IMR-90 (cell line): Measurements from ENCODE around the gene IMPDH1. TPM values are rescaled to one million over a fixed set of nuclear protein-coding genes. Genes with fewer than 3 reads are reported as not detected.

ENCODE experiments used
- ATAC-seq: fragments of 200-7000 bp; cut with Tn5 transposase; 2 replicates; pipeline ENCODE4 v1.9.1; 2020; ENCODE audit warnings: low read depth, mild to moderate bottlenecking, moderate library complexity
- BruUV-seq: library from RNA; stranded (reverse); fragments of 400-500 nt; replicated peaks from 2 replicates; lab custom pipeline; 2021; lab: Mats Ljungman, UMichigan
- CTCF ChIA-PET: fragments of 300-600 bp; formaldehyde crosslinking; extraction: SDS; loops from one replicate; lab custom pipeline; 2021; ENCODE audit warnings: antibody characterized with exemption; lab: Yijun Ruan, JAX
- POLR2A ChIA-PET: fragments of 300-600 bp; sonication (Branson Sonifier 250); formaldehyde crosslinking; loops from one replicate; lab custom pipeline; 2022; ENCODE audit warnings: antibody characterized with exemption; ENCODE audit not compliant: unreplicated experiment; lab: Charles Lee
- DNase-seq: peaks from one replicate; pipeline ENCODE4 v3.0.0; 2013
- H2AFZ ChIP-seq: replicated peaks from 2 replicates; pipeline ENCODE3; 2013; ENCODE audit warnings: low read length, mild to moderate bottlenecking; ENCODE audit not compliant: poor library complexity
- H2AK5ac ChIP-seq: 2 replicates; pipeline ENCODE4 v1.6.1; 2013; ENCODE audit warnings: low read depth, low read length, inconsistent platforms
- H2AK9ac ChIP-seq: replicated peaks from 2 replicates; pipeline ENCODE3; 2013; ENCODE audit warnings: mild to moderate bottlenecking, low read depth, low read length, moderate library complexity; ENCODE audit not compliant: poor library complexity
- H2BK120ac ChIP-seq: 2 replicates; pipeline ENCODE4 v1.6.1; 2013; ENCODE audit warnings: low read depth, low read length, inconsistent platforms
- H2BK15ac ChIP-seq: 3 replicates; pipeline ENCODE4 v1.6.1; 2013; ENCODE audit warnings: low read depth, low read length, inconsistent platforms
- H2BK20ac ChIP-seq: 2 replicates; pipeline ENCODE4 v1.6.1; 2013; ENCODE audit warnings: low read depth, mild to moderate bottlenecking, inconsistent platforms, low read length, moderate library complexity
- H2BK5ac ChIP-seq: 2 replicates; pipeline ENCODE4 v1.6.1; 2013; ENCODE audit warnings: mild to moderate bottlenecking, low read depth, low read length, inconsistent platforms; ENCODE audit not compliant: poor library complexity, severe bottlenecking
- H3K14ac ChIP-seq: replicated peaks from 2 replicates; pipeline ENCODE4 v1.6.1; 2013; ENCODE audit warnings: low read depth, low read length, inconsistent platforms
- H3K18ac ChIP-seq: 2 replicates; pipeline ENCODE4 v1.6.1; 2013; ENCODE audit warnings: low read depth, low read length, control low read depth
- H3K23ac ChIP-seq: 2 replicates; pipeline ENCODE4 v1.6.1; 2013; ENCODE audit warnings: low read depth, low read length, inconsistent platforms
- H3K27ac ChIP-seq: 2 replicates; pipeline ENCODE4 v1.5.1; 2013; ENCODE audit warnings: mild to moderate bottlenecking, control low read depth, low read length; ENCODE audit not compliant: insufficient read depth
- H3K27me3 ChIP-seq: 2 replicates; pipeline ENCODE4 v1.6.1; 2013; ENCODE audit warnings: low read length; ENCODE audit not compliant: control insufficient read depth, insufficient read depth
- H3K36me3 ChIP-seq: 2 replicates; pipeline ENCODE4 v1.6.1; 2013; ENCODE audit warnings: low read length, mixed read lengths; ENCODE audit not compliant: control insufficient read depth, insufficient read depth
- H3K4ac ChIP-seq: 2 replicates; pipeline ENCODE4 v1.6.1; 2013; ENCODE audit warnings: low read depth, low read length, inconsistent platforms
- H3K4me1 ChIP-seq: 2 replicates; pipeline ENCODE4 v1.6.1; 2013; ENCODE audit warnings: low read length, mixed read lengths; ENCODE audit not compliant: control insufficient read depth, insufficient read depth
- H3K4me2 ChIP-seq: 2 replicates; pipeline ENCODE4 v1.6.1; 2013; ENCODE audit warnings: low read depth, mild to moderate bottlenecking, control low read depth, low read length, moderate library complexity
- H3K4me3 ChIP-seq: 2 replicates; pipeline ENCODE4 v1.5.1; 2013; ENCODE audit warnings: low read depth, mild to moderate bottlenecking, control low read depth, low read length, moderate library complexity; ENCODE audit not compliant: insufficient read depth
- H3K56ac ChIP-seq: 2 replicates; pipeline ENCODE4 v1.6.1; 2013; ENCODE audit warnings: low read length, inconsistent platforms; ENCODE audit not compliant: insufficient read depth; ENCODE audit errors: extremely low read depth
- H3K79me1 ChIP-seq, 2 experiments: 2 replicates each; pipeline ENCODE4 v1.6.1; 2013; ENCODE audit warnings: low read length in 2 of 2, inconsistent platforms in 1 of 2, low read depth in 1 of 2
- H3K9ac ChIP-seq: 2 replicates; pipeline ENCODE4 v1.6.1; 2013; ENCODE audit warnings: low read depth, low read length, control low read depth
- H3K9me1 ChIP-seq: 2 replicates; pipeline ENCODE4 v1.6.1; 2013; ENCODE audit warnings: low read length, inconsistent platforms; ENCODE audit not compliant: insufficient read depth
- H3K9me3 ChIP-seq: 2 replicates; pipeline ENCODE4 v1.6.1; 2013; ENCODE audit warnings: low read length; ENCODE audit not compliant: control insufficient read depth, insufficient read depth
- H4K20me1 ChIP-seq: 2 replicates; pipeline ENCODE4 v1.6.1; 2013; ENCODE audit warnings: low read length, inconsistent platforms; ENCODE audit not compliant: insufficient read depth
- H4K5ac ChIP-seq: 2 replicates; pipeline ENCODE4 v1.6.1; 2013; ENCODE audit warnings: mild to moderate bottlenecking, low read depth, low read length, control low read depth
- H4K8ac ChIP-seq, 2 experiments: 2 replicates each; pipeline ENCODE4 v1.6.1; 2013; ENCODE audit warnings: low read depth in 2 of 2, low read length in 2 of 2, control low read depth in 1 of 2, inconsistent platforms in 1 of 2
- H4K91ac ChIP-seq: 2 replicates; pipeline ENCODE4 v1.6.1; 2013; ENCODE audit warnings: low read depth, low read length, inconsistent platforms; ENCODE audit not compliant: insufficient read depth
- BHLHE40 ChIP-seq: fragments of 150-350 bp; IDR thresholded peaks from 2 replicates; pipeline ENCODE4 v1.6.1; 2016; ENCODE audit warnings: mild to moderate bottlenecking, low read depth, low read length
- CEBPB ChIP-seq: IDR thresholded peaks from 2 replicates; pipeline ENCODE4 v1.6.1; 2012; ENCODE audit warnings: low read depth, low read length, improper control_type of control experiment
- CHD1 ChIP-seq: IDR thresholded peaks from 2 replicates; pipeline ENCODE4 v1.6.1; 2012; ENCODE audit warnings: low read depth, low read length, improper control_type of control experiment
- CTCF ChIP-seq: conservative IDR thresholded peaks from 2 replicates; pipeline ENCODE4 v1.5.1; 2012; ENCODE audit warnings: mild to moderate bottlenecking, low read depth, low read length, improper control_type of control experiment
- FOS ChIP-seq: fragments of 150-350 bp; IDR thresholded peaks from 2 replicates; pipeline ENCODE4 v1.6.1; 2016; ENCODE audit warnings: low read depth, low read length
- MAFK ChIP-seq: IDR thresholded peaks from 2 replicates; pipeline ENCODE4 v1.6.1; 2012; ENCODE audit warnings: low read depth, low read length, improper control_type of control experiment
- MAZ ChIP-seq: IDR thresholded peaks from 2 replicates; pipeline ENCODE4 v1.6.1; 2012; ENCODE audit warnings: low read depth, mild to moderate bottlenecking, low read length, improper control_type of control experiment, moderate library complexity, borderline replicate concordance
- MXI1 ChIP-seq: IDR thresholded peaks from 2 replicates; pipeline ENCODE4 v1.6.1; 2012; ENCODE audit warnings: low read depth, mild to moderate bottlenecking, low read length, moderate library complexity, borderline replicate concordance
- NFE2L2 ChIP-seq: fragments of 150-350 bp; IDR thresholded peaks from 2 replicates; pipeline ENCODE4 v1.6.1; 2016; ENCODE audit warnings: low read depth, mild to moderate bottlenecking, low read length
- POLR2A ChIP-seq: IDR thresholded peaks from 2 replicates; pipeline ENCODE4 v1.6.1; 2012; ENCODE audit warnings: mild to moderate bottlenecking, low read depth, low read length
- RAD21 ChIP-seq: IDR thresholded peaks from 2 replicates; pipeline ENCODE4 v1.6.1; 2012; ENCODE audit warnings: low read length, improper control_type of control experiment
- RCOR1 ChIP-seq: IDR thresholded peaks from 2 replicates; pipeline ENCODE4 v1.6.1; 2012; ENCODE audit warnings: mild to moderate bottlenecking, low read length, improper control_type of control experiment; ENCODE audit not compliant: insufficient replicate concordance
- RFX5 ChIP-seq: IDR thresholded peaks from 2 replicates; pipeline ENCODE4 v1.8.0; 2012; ENCODE audit warnings: low read depth, mild to moderate bottlenecking, low read length, moderate library complexity
- SMC3 ChIP-seq: fragments of 150-350 bp; IDR thresholded peaks from 2 replicates; pipeline ENCODE4 v1.6.1; 2016; ENCODE audit warnings: low read depth, mild to moderate bottlenecking, antibody characterized with exemption, low read length, moderate library complexity
- USF2 ChIP-seq: fragments of 150-350 bp; IDR thresholded peaks from 2 replicates; pipeline ENCODE4 v1.6.1; 2017; ENCODE audit warnings: mild to moderate bottlenecking, antibody characterized with exemption, low read length, low read depth
- WGBS, 2 experiments: methylation state at CpG; one replicate each; pipeline versions ENCODE4 v1.1.5 to v1.1.7; 2013; ENCODE audit warnings: missing lambda C conversion rate in 2 of 2; ENCODE audit not compliant: insufficient read length in 1 of 2; ENCODE audit errors: extremely low coverage in 2 of 2; 5-methylcytosine and 5-hydroxymethylcytosine counted together
- dilution Hi-C: fragments of 300-500 bp; cut with HindIII; formaldehyde crosslinking; loops from one replicate; pipeline ENCODE4 v1.14.3; 2018; ENCODE audit warnings: low sequenced_read_pairs; ENCODE audit not compliant: unreplicated experiment
- in situ Hi-C: fragments of 300-500 bp; cut with MboI; formaldehyde crosslinking; loops from 3 replicates; pipeline ENCODE4 v1.14.3; 2019; ENCODE audit warnings: low sequenced_read_pairs, inconsistent platforms, mixed read lengths
- intact Hi-C: fragments of 100-400 bp; cut with micrococcal nuclease; formaldehyde crosslinking; loops from 2 replicates; pipeline ENCODE4 v1.10.0; 2022
- polyA plus RNA-seq, 3 experiments: library from polyadenylated mRNA; depleted of rRNA; stranded (reverse); fragments of >200 nt; gene quantifications; 2 replicates each; pipeline ENCODE4 v1.2.3, GENCODE V29; 2012; ENCODE audit warnings: low replicate concordance in 1 of 3
- total RNA-seq: library from RNA; depleted of rRNA; stranded (reverse); fragments of >200 nt; gene quantifications from 2 replicates; pipeline ENCODE4 v1.2.3, GENCODE V29; 2012
- TF ChIP-seq, protein P1 (sequence below): fragments of 150-350 bp; IDR thresholded peaks from 2 replicates; pipeline ENCODE4 v1.6.1; 2016; ENCODE audit warnings: low read depth, mild to moderate bottlenecking, low read length, moderate library complexity, borderline replicate concordance

The IMPDH1 gene
- total and polyA plus RNA-seq, 2 of the 4 experiments (the other 2 are of a cell fraction), result 49.5 to 69.3 TPM

GRCh38 chr7:128450409-128450808 lies 40.6 kb upstream of the IMPDH1 start:
- Histone ChIP-seq H3K18ac (no peak overlapping the region), H3K23ac (no peak overlapping the region), H2BK5ac (no peak overlapping the region), H3K79me1 (no peaks in the 10 kb centered on the region), H3K4me3 (no peak overlapping the region), H4K8ac (no peak overlapping the region), H2BK120ac (no peak overlapping the region), H2AFZ (no peak overlapping the region), H3K9me1 (no peaks in the 10 kb centered on the region), H4K20me1 (no peaks in the 10 kb centered on the region), H3K4me2 (no peak overlapping the region), H2AK9ac (no peak overlapping the region), H3K9ac (no peak overlapping the region), H3K27ac (no peak overlapping the region), H4K5ac (no peak overlapping the region), H2AK5ac (no peak overlapping the region), H3K36me3 (no peaks in the 10 kb centered on the region), H2BK20ac (no peak overlapping the region), H3K56ac (no peak overlapping the region), H3K4ac (no peak overlapping the region), H3K9me3 (no peaks in the 10 kb centered on the region), H3K27me3 (peaks cover 4% of the 10 kb centered on the region; the same call in 1 of the 2 replicates), H4K91ac (no peak overlapping the region), H2BK15ac (no peak overlapping the region), H3K4me1 (peaks cover 13% of the 10 kb centered on the region), H3K14ac (no peak overlapping the region)
- no CpG with 5 or more reads among the region's 4 CpGs for WGBS, 2 experiments
- CTCF ChIA-PET, result no interaction called here
- ATAC-seq (no peak), DNase-seq (no peak)
- dilution Hi-C loops (no loop called here), in situ Hi-C loops (loop anchor here (25.0 kb wide), 1 partner anchor 437 kb away; no protein-coding TSS in a partner anchor), intact Hi-C loops (no loop called here)
- POLR2A ChIA-PET, result no interaction called here
- no TSS peak for BruUV-seq
- TF ChIP-seq CHD1 (no peak), MAFK (no peak), CEBPB (no peak), NFE2L2 (no peak), MAZ (no peak), RCOR1 (no peak), RFX5 (no peak), CTCF (no peak), BHLHE40 (no peak), SMC3 (no peak), USF2 (no peak), RAD21 (no peak), FOS (no peak), MXI1 (no peak), POLR2A (no peak)
- TF ChIP-seq, protein P1, sequence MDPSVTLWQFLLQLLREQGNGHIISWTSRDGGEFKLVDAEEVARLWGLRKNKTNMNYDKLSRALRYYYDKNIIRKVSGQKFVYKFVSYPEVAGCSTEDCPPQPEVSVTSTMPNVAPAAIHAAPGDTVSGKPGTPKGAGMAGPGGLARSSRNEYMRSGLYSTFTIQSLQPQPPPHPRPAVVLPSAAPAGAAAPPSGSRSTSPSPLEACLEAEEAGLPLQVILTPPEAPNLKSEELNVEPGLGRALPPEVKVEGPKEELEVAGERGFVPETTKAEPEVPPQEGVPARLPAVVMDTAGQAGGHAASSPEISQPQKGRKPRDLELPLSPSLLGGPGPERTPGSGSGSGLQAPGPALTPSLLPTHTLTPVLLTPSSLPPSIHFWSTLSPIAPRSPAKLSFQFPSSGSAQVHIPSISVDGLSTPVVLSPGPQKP, result no peak
